Measurements from ENCODE around the gene ORAI3. TPM values are rescaled to one million over a fixed set of nuclear protein-coding genes. Genes with fewer than 3 reads are reported as not detected.
A peak's percentile ranks its signal among the peaks of the same experiment; 100 is the strongest.

ORAI3 gene
- total and polyA plus RNA-seq, 2 of the 13 experiments (the other 11 are each of a cell fraction or from before 2014, with no cell fraction given): 11.4 to 32.0 TPM

DNA sequence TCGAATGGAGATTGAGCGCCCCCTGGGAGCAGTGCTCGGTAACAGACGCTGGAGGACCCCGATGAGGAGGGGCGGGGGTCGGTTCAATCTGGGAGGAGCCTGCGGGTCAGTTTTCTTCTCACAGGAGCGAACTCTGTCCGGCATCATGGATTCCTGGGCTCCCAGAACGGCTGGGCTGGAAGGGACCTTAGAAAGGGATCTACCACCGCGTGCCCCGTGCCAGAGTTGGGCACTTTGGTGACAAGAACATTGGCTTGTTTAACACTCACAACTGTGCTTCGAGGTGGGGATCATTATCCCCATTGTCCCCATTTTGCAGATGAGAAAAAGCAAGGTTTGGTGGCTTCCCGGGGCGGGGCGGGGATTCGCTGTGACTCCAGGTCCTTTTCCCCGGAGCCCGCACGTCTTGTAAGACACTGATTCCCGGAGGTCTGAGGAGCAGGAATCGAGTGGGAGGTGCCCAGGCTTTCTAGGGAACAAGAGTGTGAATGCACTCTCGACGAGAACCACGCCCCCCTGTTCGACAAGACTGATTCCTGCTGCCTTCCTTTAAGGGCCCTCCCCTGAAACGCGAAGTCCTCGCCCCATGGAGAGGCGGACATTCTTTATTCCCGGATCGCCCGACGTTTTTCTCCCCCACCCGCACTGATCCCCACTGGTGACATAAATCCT, 27.0 kb upstream of the ORAI3 start (continued):
- TF ChIP-seq, protein P1, sequence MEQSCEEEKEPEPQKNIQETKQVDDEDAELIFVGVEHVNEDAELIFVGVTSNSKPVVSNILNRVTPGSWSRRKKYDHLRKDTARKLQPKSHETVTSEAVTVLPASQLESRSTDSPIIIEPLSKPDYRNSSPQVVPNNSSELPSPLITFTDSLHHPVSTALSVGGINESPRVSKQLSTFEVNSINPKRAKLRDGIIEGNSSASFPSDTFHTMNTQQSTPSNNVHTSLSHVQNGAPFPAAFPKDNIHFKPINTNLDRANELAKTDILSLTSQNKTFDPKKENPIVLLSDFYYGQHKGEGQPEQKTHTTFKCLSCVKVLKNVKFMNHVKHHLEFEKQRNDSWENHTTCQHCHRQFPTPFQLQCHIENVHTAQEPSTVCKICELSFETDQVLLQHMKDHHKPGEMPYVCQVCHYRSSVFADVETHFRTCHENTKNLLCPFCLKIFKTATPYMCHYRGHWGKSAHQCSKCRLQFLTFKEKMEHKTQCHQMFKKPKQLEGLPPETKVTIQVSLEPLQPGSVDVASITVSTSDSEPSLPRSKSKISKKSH (CRISPR knock-in tag; IDR thresholded peaks at IDR 0.05; ENCODE audit: borderline replicate concordance): no peak
- TF ChIP-seq, protein P2, sequence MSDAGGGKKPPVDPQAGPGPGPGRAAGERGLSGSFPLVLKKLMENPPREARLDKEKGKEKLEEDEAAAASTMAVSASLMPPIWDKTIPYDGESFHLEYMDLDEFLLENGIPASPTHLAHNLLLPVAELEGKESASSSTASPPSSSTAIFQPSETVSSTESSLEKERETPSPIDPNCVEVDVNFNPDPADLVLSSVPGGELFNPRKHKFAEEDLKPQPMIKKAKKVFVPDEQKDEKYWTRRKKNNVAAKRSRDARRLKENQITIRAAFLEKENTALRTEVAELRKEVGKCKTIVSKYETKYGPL (CRISPR knock-in tag; IDR thresholded peaks at IDR 0.05): no peak
- TF ChIP-seq FIP1L1 (IDR thresholded peaks at IDR 0.05; ENCODE audit: borderline replicate concordance, insufficient read depth, low read depth, low read length) (no peak), ZNF878 (CRISPR knock-in tag; IDR thresholded peaks at IDR 0.05) (no peak), SALL1 (CRISPR knock-in tag; IDR thresholded peaks at IDR 0.05) (peak; percentile 83), ZMYM3 (CRISPR knock-in tag; IDR thresholded peaks at IDR 0.05) (peak; percentile 99), ZNF556 (CRISPR knock-in tag; IDR thresholded peaks at IDR 0.05; ENCODE audit: borderline replicate concordance) (0 out of 2 replicates have a peak, but pooled peaks have one; percentile 34), RFXAP (CRISPR knock-in tag; IDR thresholded peaks at IDR 0.05; ENCODE audit: borderline replicate concordance) (no peak), ZNF766 (CRISPR knock-in tag; IDR thresholded peaks at IDR 0.05; ENCODE audit: borderline replicate concordance) (no peak), ZNF382 (CRISPR knock-in tag; IDR thresholded peaks at IDR 0.05; ENCODE audit: borderline replicate concordance) (no peak), HDAC6 (IDR thresholded peaks at IDR 0.05; ENCODE audit: low read depth, low read length) (no peak), MTA1 (CRISPR knock-in tag; IDR thresholded peaks at IDR 0.05; ENCODE audit: borderline replicate concordance) (peak; percentile 72), AGO2 (optimal IDR thresholded peaks at IDR 0.05; ENCODE audit: low read depth, low read length) (peak; percentile 27), ZNF350 (CRISPR knock-in tag; IDR thresholded peaks at IDR 0.05; ENCODE audit: borderline replicate concordance, low read depth) (no peak)
- TF ChIP-seq, protein P3, sequence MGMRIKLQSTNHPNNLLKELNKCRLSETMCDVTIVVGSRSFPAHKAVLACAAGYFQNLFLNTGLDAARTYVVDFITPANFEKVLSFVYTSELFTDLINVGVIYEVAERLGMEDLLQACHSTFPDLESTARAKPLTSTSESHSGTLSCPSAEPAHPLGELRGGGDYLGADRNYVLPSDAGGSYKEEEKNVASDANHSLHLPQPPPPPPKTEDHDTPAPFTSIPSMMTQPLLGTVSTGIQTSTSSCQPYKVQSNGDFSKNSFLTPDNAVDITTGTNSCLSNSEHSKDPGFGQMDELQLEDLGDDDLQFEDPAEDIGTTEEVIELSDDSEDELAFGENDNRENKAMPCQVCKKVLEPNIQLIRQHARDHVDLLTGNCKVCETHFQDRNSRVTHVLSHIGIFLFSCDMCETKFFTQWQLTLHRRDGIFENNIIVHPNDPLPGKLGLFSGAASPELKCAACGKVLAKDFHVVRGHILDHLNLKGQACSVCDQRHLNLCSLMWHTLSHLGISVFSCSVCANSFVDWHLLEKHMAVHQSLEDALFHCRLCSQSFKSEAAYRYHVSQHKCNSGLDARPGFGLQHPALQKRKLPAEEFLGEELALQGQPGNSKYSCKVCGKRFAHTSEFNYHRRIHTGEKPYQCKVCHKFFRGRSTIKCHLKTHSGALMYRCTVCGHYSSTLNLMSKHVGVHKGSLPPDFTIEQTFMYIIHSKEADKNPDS (CRISPR knock-in tag; IDR thresholded peaks at IDR 0.05): no peak
- TF ChIP-seq, protein P4, sequence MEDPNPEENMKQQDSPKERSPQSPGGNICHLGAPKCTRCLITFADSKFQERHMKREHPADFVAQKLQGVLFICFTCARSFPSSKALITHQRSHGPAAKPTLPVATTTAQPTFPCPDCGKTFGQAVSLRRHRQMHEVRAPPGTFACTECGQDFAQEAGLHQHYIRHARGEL (CRISPR knock-in tag; IDR thresholded peaks at IDR 0.05): no peak
